ENCODE measurements around the gene RFWD3.

GRCh38 chr16:74698222-74698621, 31.5 kb upstream of the RFWD3 start:
- TF ChIP-seq CTCF (IDR thresholded peaks at IDR 0.05), result no peak
- TF ChIP-seq POLR2A (IDR thresholded peaks at IDR 0.05), result no peak

Data from thyroid gland (tissue), 4 donors.